ENCODE data around the gene TIMP3.

TIMP3 gene

DNA sequence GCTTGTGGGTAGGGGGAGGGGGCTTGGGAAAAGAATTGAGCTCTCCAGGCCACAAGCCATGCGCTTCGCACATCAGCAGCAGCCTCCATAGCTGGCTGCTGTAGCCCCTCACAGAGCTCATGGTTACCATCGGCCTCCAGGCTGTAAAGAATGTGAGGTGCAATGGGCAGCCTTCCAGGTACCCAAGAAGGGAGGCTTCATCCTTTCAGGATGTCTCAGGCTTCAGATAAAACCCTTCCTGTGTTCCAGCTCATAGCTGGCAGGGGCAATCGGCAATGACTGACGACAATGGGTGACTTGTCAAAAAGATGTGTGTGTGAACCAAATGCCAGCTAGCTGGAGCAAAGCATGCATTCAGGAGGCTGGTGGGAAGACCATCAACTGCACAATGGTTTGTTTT is 102.0 kb downstream of the TIMP3 start:
- Histone ChIP-seq H3K4me3 (ENCODE audit: low read length) (no peak overlapping the region), H3K4me1 (ENCODE audit: control insufficient read depth, insufficient read depth, low read length) (no peaks in the 10 kb centered on the region), H3K27me3 (ENCODE audit: control insufficient read depth, insufficient read depth, low read length) (no peaks in the 10 kb centered on the region), H3K9me3 (ENCODE audit: control insufficient read depth, insufficient read depth, low read length) (no peaks in the 10 kb centered on the region), H3K27ac (ENCODE audit: low read length) (no peak overlapping the region), H3K36me3 (ENCODE audit: control insufficient read depth, insufficient read depth, low read length) (no peaks in the 10 kb centered on the region)
- no CpG with 5 or more reads among the region's 5 CpGs for WGBS (ENCODE audit: insufficient coverage, insufficient read length)
- no peak for DNase-seq (ENCODE audit: low read depth, low spot score)

- Histone ChIP-seq H3K36me3 (ENCODE audit: control insufficient read depth, insufficient read depth, low read length) (no peaks in the 10 kb centered on the region), H3K9me3 (ENCODE audit: control insufficient read depth, insufficient read depth, low read length) (no peaks in the 10 kb centered on the region), H3K4me3 (ENCODE audit: low read length) (no peak overlapping the region), H3K27ac (ENCODE audit: low read length) (no peak overlapping the region), H3K27me3 (ENCODE audit: control insufficient read depth, insufficient read depth, low read length) (no peaks in the 10 kb centered on the region), H3K4me1 (ENCODE audit: control insufficient read depth, insufficient read depth, low read length) (no peaks in the 10 kb centered on the region)
- no CpG with 5 or more reads among the region's 3 CpGs for WGBS (ENCODE audit: insufficient coverage, insufficient read length)
- DNase-seq (ENCODE audit: low read depth, low spot score) = no peak
Observed at GRCh38 chr22:32904044-32904443, 102.5 kb downstream of the TIMP3 start.

DNA sequence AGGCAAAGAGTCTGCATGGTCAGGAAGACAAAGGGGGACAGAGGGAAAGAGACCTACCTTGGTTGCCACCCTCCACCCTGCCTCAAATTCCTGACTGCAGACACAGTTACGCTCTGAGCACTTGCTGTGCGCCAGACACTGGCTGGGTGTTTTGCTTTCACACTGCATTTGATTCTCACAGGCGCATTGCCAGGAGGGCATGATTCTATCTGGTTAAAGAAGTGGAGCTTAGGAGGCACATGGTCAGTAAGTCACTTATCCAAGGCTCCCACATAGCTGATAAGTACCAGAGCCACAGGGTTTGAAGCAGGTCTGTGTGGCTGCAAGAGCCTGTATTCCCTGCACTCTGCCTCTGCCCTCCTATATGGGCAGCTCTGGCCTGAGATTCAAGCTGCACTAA is 103.9 kb downstream of the TIMP3 start:
- Histone ChIP-seq H3K4me3 (ENCODE audit: low read length) (no peak overlapping the region), H3K9me3 (ENCODE audit: control insufficient read depth, insufficient read depth, low read length) (no peaks in the 10 kb centered on the region), H3K36me3 (ENCODE audit: control insufficient read depth, insufficient read depth, low read length) (no peaks in the 10 kb centered on the region), H3K27me3 (ENCODE audit: control insufficient read depth, insufficient read depth, low read length) (no peaks in the 10 kb centered on the region), H3K27ac (ENCODE audit: low read length) (no peak overlapping the region), H3K4me1 (ENCODE audit: control insufficient read depth, insufficient read depth, low read length) (no peaks in the 10 kb centered on the region)
- no CpG with 5 or more reads among the region's 3 CpGs for WGBS (ENCODE audit: insufficient coverage, insufficient read length)
- DNase-seq (ENCODE audit: low read depth, low spot score) = no peak

DNA sequence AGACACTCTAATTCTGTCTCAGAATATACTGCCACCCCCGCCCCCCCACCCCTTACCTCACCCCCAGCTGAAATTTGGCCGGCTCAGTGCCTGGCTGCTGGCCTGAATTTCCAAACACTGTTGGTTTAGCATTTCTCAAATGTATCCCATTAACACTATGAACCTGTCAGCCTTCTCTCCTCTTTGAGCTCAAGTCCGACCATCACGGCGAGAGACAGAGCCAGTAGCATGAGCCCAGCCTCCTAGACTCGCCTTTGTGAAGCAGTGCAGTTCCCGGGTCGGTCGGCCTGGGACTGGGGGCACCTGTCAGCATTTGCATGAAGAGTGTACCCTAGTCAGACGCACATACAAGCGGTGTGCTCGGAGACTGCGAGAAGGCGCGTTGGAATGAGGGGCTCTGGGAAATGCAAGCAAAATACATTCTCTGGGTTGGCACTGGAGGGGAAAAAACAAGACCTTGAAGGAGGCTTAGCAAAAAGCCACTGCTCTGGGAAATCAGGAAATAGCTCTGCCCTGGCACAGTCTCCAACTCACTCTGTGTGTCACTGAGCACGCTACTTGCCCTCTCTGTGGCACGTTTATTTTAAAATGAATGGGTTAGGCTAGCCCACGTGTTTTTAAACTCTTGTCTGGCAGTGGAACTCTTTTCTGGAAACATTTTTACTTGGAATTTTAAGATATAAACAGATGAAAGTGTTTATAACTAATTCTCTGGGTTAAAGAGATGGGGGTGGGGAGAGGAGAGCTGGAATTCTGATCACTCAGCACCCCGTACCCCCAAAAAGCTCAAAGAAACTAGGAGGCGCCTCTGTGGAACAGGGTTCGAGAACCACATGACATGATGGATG is 108.3 kb downstream of the TIMP3 start:
- DNase-seq (ENCODE audit: low read depth, low spot score) = no peak
- Histone ChIP-seq H3K27ac (ENCODE audit: low read length) (no peak overlapping the region), H3K36me3 (ENCODE audit: control insufficient read depth, insufficient read depth, low read length) (no peaks in the 10 kb centered on the region), H3K9me3 (ENCODE audit: control insufficient read depth, insufficient read depth, low read length) (no peaks in the 10 kb centered on the region), H3K4me3 (ENCODE audit: low read length) (no peak overlapping the region), H3K27me3 (ENCODE audit: control insufficient read depth, insufficient read depth, low read length) (no peaks in the 10 kb centered on the region), H3K4me1 (ENCODE audit: control insufficient read depth, insufficient read depth, low read length) (no peaks in the 10 kb centered on the region)
- WGBS (ENCODE audit: insufficient coverage, insufficient read length) = no CpG with 5 or more reads among the region's 21 CpGs

- H3K27me3 ChIP-seq (ENCODE audit: control insufficient read depth, insufficient read depth, low read length) = no peaks in the 10 kb centered on the region
- no peak overlapping the region for H3K4me3 ChIP-seq (ENCODE audit: low read length)
- no CpG with 5 or more reads among the region's 6 CpGs for whole genome bisulfite sequencing (ENCODE audit: insufficient coverage, insufficient read length)
- no peak for DNase-seq (ENCODE audit: low read depth, low spot score)
- no peak overlapping the region for H3K27ac ChIP-seq (ENCODE audit: low read length)
- H3K4me1 ChIP-seq (ENCODE audit: control insufficient read depth, insufficient read depth, low read length) = no peaks in the 10 kb centered on the region
- H3K9me3 ChIP-seq (ENCODE audit: control insufficient read depth, insufficient read depth, low read length) = no peaks in the 10 kb centered on the region
- H3K36me3 ChIP-seq (ENCODE audit: control insufficient read depth, insufficient read depth, low read length) = no peaks in the 10 kb centered on the region
Observed at GRCh38 chr22:32910429-32910772, 108.9 kb downstream of the TIMP3 start.

GRCh38 chr22:32911503-32911902 is 110.0 kb downstream of the TIMP3 start:
- no CpG with 5 or more reads among the region's 9 CpGs for WGBS (ENCODE audit: insufficient coverage, insufficient read length)
- Histone ChIP-seq H3K36me3 (ENCODE audit: control insufficient read depth, insufficient read depth, low read length) (no peaks in the 10 kb centered on the region; the same call in 1 of the 2 replicates), H3K4me3 (ENCODE audit: low read length) (no peak overlapping the region), H3K27ac (ENCODE audit: low read length) (no peak overlapping the region), H3K4me1 (ENCODE audit: control insufficient read depth, insufficient read depth, low read length) (no peaks in the 10 kb centered on the region), H3K27me3 (ENCODE audit: control insufficient read depth, insufficient read depth, low read length) (no peaks in the 10 kb centered on the region), H3K9me3 (ENCODE audit: control insufficient read depth, insufficient read depth, low read length) (peaks cover 2% of the 10 kb centered on the region)
- no peak for DNase-seq (ENCODE audit: low read depth, low spot score)
